ENCODE results near the gene LMX1A.

- TF ChIP-seq RAD21 (IDR thresholded peaks at IDR 0.05; ENCODE audit: low read depth) (no peak), TAF1 (IDR thresholded peaks at IDR 0.05; ENCODE audit: low read depth) (no peak), TEAD4 (IDR thresholded peaks at IDR 0.05) (no peak), TCF12 (IDR thresholded peaks at IDR 0.05; ENCODE audit: low read depth) (no peak), EP300 (IDR thresholded peaks at IDR 0.05; ENCODE audit: borderline replicate concordance) (no peak), EGR1 (IDR thresholded peaks at IDR 0.05) (no peak), YY1 (IDR thresholded peaks at IDR 0.05; ENCODE audit: low read depth) (no peak), REST (IDR thresholded peaks at IDR 0.05; ENCODE audit: low read depth) (no peak), ZBTB7A (IDR thresholded peaks at IDR 0.05; ENCODE audit: low read depth) (no peak), CEBPB (IDR thresholded peaks at IDR 0.05) (no peak)
These were observed 133.9 kb downstream of the LMX1A start for GRCh38 chr1:165222580-165222979.
